Measurements from ENCODE around the gene PRM1. TPM values are rescaled to one million over a fixed set of nuclear protein-coding genes. Genes with fewer than 3 reads are reported as not detected.

Gene PRM1
- total and polyA plus RNA-seq, 2 of the 13 experiments (the other 11 are each of a cell fraction or from before 2014, with no cell fraction given): not detected

DNA sequence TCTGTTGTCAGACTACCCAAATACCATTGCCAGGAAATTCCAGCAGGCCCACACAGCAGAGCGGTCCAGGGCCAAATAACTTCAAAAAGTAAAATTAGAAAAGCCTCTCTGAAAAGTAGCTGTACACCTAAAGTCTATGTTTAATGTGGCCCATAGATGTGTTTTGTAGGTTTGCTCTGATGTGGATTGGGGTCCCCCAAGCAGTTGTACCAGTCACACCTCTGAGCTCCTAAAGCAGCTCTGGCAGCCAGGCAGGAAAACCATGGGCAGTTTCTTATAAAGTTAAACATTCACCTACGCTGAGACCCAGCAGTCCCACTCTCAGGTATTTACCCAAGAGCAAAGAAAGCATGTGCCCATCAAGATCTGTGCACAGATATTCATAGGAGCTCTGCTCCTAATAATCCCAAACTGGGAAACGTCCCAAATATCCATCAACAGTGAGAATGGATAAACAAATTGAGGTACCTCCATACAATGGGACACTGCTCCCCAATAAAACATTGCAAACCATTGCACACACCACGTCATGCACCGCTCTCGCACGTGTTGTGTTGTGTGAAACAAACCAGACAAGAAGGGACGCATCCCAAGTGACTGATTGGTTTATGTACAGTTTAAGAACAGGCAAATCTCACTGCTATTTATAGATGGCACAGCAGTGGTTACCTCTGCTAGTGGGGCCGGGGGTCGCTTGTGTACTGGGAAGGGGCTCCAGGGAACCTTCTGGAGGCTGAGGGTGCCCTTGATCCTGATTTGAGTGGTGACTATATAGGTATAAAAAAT, 15.8 kb upstream of the PRM1 start (continued):
- TF ChIP-seq, protein P1, sequence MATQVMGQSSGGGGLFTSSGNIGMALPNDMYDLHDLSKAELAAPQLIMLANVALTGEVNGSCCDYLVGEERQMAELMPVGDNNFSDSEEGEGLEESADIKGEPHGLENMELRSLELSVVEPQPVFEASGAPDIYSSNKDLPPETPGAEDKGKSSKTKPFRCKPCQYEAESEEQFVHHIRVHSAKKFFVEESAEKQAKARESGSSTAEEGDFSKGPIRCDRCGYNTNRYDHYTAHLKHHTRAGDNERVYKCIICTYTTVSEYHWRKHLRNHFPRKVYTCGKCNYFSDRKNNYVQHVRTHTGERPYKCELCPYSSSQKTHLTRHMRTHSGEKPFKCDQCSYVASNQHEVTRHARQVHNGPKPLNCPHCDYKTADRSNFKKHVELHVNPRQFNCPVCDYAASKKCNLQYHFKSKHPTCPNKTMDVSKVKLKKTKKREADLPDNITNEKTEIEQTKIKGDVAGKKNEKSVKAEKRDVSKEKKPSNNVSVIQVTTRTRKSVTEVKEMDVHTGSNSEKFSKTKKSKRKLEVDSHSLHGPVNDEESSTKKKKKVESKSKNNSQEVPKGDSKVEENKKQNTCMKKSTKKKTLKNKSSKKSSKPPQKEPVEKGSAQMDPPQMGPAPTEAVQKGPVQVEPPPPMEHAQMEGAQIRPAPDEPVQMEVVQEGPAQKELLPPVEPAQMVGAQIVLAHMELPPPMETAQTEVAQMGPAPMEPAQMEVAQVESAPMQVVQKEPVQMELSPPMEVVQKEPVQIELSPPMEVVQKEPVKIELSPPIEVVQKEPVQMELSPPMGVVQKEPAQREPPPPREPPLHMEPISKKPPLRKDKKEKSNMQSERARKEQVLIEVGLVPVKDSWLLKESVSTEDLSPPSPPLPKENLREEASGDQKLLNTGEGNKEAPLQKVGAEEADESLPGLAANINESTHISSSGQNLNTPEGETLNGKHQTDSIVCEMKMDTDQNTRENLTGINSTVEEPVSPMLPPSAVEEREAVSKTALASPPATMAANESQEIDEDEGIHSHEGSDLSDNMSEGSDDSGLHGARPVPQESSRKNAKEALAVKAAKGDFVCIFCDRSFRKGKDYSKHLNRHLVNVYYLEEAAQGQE (IDR thresholded peaks at IDR 0.05; ENCODE audit: borderline replicate concordance in 1 of 2, low read depth in 1 of 2, low read length in 2 of 2): no peak; a peak in 1 of 4 replicates
- TF ChIP-seq, protein P2, sequence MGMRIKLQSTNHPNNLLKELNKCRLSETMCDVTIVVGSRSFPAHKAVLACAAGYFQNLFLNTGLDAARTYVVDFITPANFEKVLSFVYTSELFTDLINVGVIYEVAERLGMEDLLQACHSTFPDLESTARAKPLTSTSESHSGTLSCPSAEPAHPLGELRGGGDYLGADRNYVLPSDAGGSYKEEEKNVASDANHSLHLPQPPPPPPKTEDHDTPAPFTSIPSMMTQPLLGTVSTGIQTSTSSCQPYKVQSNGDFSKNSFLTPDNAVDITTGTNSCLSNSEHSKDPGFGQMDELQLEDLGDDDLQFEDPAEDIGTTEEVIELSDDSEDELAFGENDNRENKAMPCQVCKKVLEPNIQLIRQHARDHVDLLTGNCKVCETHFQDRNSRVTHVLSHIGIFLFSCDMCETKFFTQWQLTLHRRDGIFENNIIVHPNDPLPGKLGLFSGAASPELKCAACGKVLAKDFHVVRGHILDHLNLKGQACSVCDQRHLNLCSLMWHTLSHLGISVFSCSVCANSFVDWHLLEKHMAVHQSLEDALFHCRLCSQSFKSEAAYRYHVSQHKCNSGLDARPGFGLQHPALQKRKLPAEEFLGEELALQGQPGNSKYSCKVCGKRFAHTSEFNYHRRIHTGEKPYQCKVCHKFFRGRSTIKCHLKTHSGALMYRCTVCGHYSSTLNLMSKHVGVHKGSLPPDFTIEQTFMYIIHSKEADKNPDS (CRISPR knock-in tag; IDR thresholded peaks at IDR 0.05): no peak
- TF ChIP-seq ETV6 (CRISPR knock-in tag; conservative IDR thresholded peaks at IDR 0.05): no peak
- no peak for TF ChIP-seq ZNF33B (CRISPR knock-in tag; IDR thresholded peaks at IDR 0.05)
- TF ChIP-seq ZNF431 (CRISPR knock-in tag; IDR thresholded peaks at IDR 0.05; ENCODE audit: borderline replicate concordance, low read depth): 0 out of 2 replicates have a peak, but pooled peaks have one; percentile 29
- peak; percentile 56; the same call in 1 of the 2 replicates for TF ChIP-seq FOXJ3 (CRISPR knock-in tag; IDR thresholded peaks at IDR 0.05; ENCODE audit: borderline replicate concordance)
- TF ChIP-seq ZNF547 (CRISPR knock-in tag; IDR thresholded peaks at IDR 0.05): no peak
- no peak for TF ChIP-seq SSRP1 (CRISPR knock-in tag; IDR thresholded peaks at IDR 0.05)
- no peak for TF ChIP-seq ZFP36L2 (CRISPR knock-in tag; IDR thresholded peaks at IDR 0.05)
- TF ChIP-seq ZNF24 (IDR thresholded peaks at IDR 0.05): no peak
- no peak for TF ChIP-seq TRIM24 (CRISPR knock-in tag; IDR thresholded peaks at IDR 0.05)
- no peak for TF ChIP-seq ZNF10 (CRISPR knock-in tag; IDR thresholded peaks at IDR 0.05; ENCODE audit: borderline replicate concordance, low read depth)
- TF ChIP-seq, protein P3, sequence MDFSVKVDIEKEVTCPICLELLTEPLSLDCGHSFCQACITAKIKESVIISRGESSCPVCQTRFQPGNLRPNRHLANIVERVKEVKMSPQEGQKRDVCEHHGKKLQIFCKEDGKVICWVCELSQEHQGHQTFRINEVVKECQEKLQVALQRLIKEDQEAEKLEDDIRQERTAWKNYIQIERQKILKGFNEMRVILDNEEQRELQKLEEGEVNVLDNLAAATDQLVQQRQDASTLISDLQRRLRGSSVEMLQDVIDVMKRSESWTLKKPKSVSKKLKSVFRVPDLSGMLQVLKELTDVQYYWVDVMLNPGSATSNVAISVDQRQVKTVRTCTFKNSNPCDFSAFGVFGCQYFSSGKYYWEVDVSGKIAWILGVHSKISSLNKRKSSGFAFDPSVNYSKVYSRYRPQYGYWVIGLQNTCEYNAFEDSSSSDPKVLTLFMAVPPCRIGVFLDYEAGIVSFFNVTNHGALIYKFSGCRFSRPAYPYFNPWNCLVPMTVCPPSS (IDR thresholded peaks at IDR 0.05): no peak
- TF ChIP-seq LCORL (IDR thresholded peaks at IDR 0.05): no peak
- TF ChIP-seq LCORL (CRISPR knock-in tag; IDR thresholded peaks at IDR 0.05): peak; percentile 78; the same call in 1 of the 2 replicates
- TF ChIP-seq, protein P4, sequence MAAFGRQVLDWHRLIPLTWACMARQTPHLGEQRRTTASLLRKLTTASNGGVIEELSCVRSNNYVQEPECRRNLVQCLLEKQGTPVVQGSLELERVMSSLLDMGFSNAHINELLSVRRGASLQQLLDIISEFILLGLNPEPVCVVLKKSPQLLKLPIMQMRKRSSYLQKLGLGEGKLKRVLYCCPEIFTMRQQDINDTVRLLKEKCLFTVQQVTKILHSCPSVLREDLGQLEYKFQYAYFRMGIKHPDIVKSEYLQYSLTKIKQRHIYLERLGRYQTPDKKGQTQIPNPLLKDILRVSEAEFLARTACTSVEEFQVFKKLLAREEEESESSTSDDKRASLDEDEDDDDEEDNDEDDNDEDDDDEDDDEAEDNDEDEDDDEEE (CRISPR knock-in tag; IDR thresholded peaks at IDR 0.05): peak; percentile 51; the same call in 1 of the 2 replicates
- TF ChIP-seq ZNF282 (IDR thresholded peaks at IDR 0.05; ENCODE audit: partially characterized antibody): no peak
- TF ChIP-seq ZC3H13 (CRISPR knock-in tag; IDR thresholded peaks at IDR 0.05): 0 out of 2 replicates have a peak, but pooled peaks have one; percentile 20
- peak; percentile 26 for TF ChIP-seq ZNF605 (CRISPR knock-in tag; IDR thresholded peaks at IDR 0.05)
- TF ChIP-seq SNAPC2 (CRISPR knock-in tag; IDR thresholded peaks at IDR 0.05): no peak
